BJ (cell line): ENCODE measurements around the gene OTUB1. TPM values are rescaled to one million over a fixed set of nuclear protein-coding genes. Genes with fewer than 3 reads are reported as not detected.

Experiments
- CTCF ChIA-PET: fragments of 350-600 bp; formaldehyde crosslinking; extraction: SDS; loops from one replicate; lab custom pipeline; 2021; ENCODE audit warnings: antibody characterized with exemption, inconsistent platforms; lab: Yijun Ruan, JAX
- POLR2A ChIA-PET: fragments of 300-600 bp; sonication (Branson Sonifier 250); formaldehyde crosslinking; extraction: SDS; loops from one replicate; lab custom pipeline; 2021; ENCODE audit warnings: antibody characterized with exemption; lab: Charles Lee
- DNase-seq: peaks from one replicate; pipeline ENCODE4 v3.0.0-alpha.2; 2011; ENCODE audit warnings: low read depth
- H3K27me3 ChIP-seq: 2 replicates; pipeline ENCODE4 v1.6.0; 2011; ENCODE audit warnings: low read length; ENCODE audit not compliant: control insufficient read depth, insufficient read depth
- H3K36me3 ChIP-seq: 2 replicates; pipeline ENCODE4 v1.5.1; 2011; ENCODE audit warnings: low read length; ENCODE audit not compliant: control insufficient read depth, insufficient read depth
- H3K4me3 ChIP-seq: 2 replicates; pipeline ENCODE4 v1.5.1; 2011; ENCODE audit warnings: low read depth, mild to moderate bottlenecking, control low read depth, low read length
- polyA plus RNA-seq: library from polyadenylated mRNA; depleted of rRNA; stranded (reverse); fragments of >200 nt; gene quantifications from 2 replicates; pipeline ENCODE4 v1.2.3, GENCODE V29; 2011
- TF ChIP-seq, protein P1 (sequence below): IDR thresholded peaks from 2 replicates; pipeline ENCODE4 v1.5.1; 2011; ENCODE audit warnings: low read depth, mild to moderate bottlenecking, control low read depth, inconsistent platforms, low read length, moderate library complexity; ENCODE audit not compliant: insufficient read depth

The OTUB1 gene
- polyA plus RNA-seq, 1 experiment = 143 TPM

DNA sequence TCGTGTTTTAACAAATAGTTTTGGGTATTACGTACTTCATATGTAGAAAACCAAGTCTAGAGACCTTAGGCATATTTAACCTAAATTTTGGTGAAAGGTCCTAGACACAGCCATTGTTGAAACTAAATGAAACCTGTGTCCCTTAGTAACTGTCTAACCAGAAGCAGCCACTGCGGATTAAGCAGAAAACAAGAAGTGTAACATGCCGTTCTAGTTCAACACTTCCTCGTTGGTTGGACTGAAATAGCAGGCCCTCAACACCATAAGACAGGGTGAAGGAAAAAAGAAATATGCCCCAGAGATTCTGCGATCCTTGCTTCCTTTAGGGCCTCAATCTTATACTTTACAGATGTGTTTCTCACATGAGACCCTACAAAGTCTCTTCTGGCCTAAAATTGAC, 45.5 kb upstream of the OTUB1 start:
- Histone ChIP-seq H3K4me3 (no peak overlapping the region), H3K27me3 (no peaks in the 10 kb centered on the region), H3K36me3 (no peaks in the 10 kb centered on the region; the same call in 1 of the 2 replicates)
- TF ChIP-seq, protein P1, sequence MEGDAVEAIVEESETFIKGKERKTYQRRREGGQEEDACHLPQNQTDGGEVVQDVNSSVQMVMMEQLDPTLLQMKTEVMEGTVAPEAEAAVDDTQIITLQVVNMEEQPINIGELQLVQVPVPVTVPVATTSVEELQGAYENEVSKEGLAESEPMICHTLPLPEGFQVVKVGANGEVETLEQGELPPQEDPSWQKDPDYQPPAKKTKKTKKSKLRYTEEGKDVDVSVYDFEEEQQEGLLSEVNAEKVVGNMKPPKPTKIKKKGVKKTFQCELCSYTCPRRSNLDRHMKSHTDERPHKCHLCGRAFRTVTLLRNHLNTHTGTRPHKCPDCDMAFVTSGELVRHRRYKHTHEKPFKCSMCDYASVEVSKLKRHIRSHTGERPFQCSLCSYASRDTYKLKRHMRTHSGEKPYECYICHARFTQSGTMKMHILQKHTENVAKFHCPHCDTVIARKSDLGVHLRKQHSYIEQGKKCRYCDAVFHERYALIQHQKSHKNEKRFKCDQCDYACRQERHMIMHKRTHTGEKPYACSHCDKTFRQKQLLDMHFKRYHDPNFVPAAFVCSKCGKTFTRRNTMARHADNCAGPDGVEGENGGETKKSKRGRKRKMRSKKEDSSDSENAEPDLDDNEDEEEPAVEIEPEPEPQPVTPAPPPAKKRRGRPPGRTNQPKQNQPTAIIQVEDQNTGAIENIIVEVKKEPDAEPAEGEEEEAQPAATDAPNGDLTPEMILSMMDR = no peak
- DNase-seq = no peak
- POLR2A ChIA-PET = no interaction called here
- CTCF ChIA-PET = no interaction called here

DNA sequence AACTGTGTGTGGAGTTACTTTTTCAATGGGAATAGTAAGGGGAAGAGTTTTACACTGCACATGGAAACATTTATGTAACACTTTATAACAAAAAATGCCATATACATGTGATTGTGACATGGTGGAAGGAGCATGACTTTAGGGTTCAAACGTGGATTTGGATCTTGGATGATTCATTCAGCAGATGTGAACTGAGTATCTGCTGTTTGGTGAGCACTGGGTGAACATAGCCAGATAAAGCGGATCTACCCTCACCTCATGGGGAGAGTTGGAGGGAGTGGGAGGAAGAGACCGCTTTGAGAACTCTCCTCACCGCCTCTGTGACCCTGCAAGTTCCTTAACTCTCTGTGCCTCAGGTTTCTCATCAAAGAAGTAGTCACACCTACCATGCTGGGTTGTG, 44.3 kb upstream of the OTUB1 start:
- no peak for DNase-seq
- Histone ChIP-seq H3K36me3 (peaks cover 4% of the 10 kb centered on the region), H3K27me3 (no peaks in the 10 kb centered on the region), H3K4me3 (no peak overlapping the region)
- POLR2A ChIA-PET = interaction anchor here (0.6 kb wide), 1 partner anchor 1150 kb away, joined by 3 read pairs; no protein-coding TSS in a partner anchor
- CTCF ChIA-PET = interaction anchor here (1.6 to 11.6 kb wide), 2 partner anchors 104 to 462 kb away, joined by 4 to 188 read pairs; partner anchors contain the start of gene MARK2
- TF ChIP-seq, protein P1 = no peak

DNA sequence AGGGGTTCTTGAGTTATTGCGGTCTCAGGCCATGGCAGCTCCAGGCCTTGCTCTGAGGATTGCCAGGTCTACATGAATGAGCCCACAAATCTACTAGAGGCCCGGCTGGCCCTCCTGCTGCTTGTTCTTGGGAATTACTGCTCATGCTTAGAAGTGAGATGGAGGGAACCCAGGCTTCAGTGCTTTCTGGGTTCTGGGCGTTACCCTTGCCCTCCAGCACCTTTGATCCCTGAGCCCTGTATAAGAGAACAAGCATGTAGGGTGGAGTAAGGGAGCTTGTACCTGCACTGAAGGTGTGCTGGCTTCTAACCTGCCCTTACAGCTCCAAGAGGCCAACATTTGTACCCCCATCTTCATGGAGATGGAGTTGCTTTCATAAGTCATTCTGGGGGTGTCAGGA, 43.4 kb upstream of the OTUB1 start:
- ChIA-PET CTCF (interaction anchor here (0.7 to 11.6 kb wide), 5 partner anchors 27 to 463 kb away, joined by 4 to 188 read pairs (median 4); partner anchors contain the start of genes MARK2 and ZFTA), POLR2A (interaction anchor here (0.5 to 0.6 kb wide), 2 partner anchors 70 to 1149 kb away, joined by 3 read pairs; no protein-coding TSS in a partner anchor)
- no peaks in the 10 kb centered on the region for H3K27me3 ChIP-seq
- DNase-seq = no peak
- TF ChIP-seq, protein P1 = no peak
- peaks cover 4% of the 10 kb centered on the region for H3K36me3 ChIP-seq
- H3K4me3 ChIP-seq = no peak overlapping the region

DNA sequence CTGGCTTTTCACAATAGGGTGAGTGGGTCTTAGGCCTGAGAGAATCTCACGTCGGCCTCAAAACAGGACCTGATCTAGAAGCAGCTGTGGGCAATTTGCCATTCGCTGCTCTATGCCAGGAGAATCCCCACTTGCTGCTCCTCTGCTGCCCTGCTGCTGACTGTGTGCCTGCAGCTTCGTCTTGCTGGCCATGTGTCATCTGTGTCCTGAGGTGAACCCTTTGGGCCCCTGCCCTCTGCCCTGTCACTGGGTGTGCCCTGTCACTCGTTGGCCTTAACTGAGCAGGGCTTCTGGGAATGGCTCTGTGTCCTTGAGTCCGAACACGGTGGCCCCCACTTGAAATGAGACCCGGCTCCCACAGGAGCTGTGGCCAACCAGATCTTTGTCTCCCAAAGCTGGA, 41.3 kb upstream of the OTUB1 start:
- no peak for DNase-seq
- CTCF ChIA-PET = interaction anchor here (0.7 to 11.6 kb wide), 22 partner anchors 10 to 465 kb away, joined by 3 to 188 read pairs (median 6); partner anchors contain the start of genes MARK2, RCOR2 and ZFTA
- no peaks in the 10 kb centered on the region for H3K27me3 ChIP-seq
- TF ChIP-seq, protein P1 = no peak
- no peak overlapping the region for H3K4me3 ChIP-seq
- POLR2A ChIA-PET = no interaction called here
- H3K36me3 ChIP-seq = peaks cover 4% of the 10 kb centered on the region

DNA sequence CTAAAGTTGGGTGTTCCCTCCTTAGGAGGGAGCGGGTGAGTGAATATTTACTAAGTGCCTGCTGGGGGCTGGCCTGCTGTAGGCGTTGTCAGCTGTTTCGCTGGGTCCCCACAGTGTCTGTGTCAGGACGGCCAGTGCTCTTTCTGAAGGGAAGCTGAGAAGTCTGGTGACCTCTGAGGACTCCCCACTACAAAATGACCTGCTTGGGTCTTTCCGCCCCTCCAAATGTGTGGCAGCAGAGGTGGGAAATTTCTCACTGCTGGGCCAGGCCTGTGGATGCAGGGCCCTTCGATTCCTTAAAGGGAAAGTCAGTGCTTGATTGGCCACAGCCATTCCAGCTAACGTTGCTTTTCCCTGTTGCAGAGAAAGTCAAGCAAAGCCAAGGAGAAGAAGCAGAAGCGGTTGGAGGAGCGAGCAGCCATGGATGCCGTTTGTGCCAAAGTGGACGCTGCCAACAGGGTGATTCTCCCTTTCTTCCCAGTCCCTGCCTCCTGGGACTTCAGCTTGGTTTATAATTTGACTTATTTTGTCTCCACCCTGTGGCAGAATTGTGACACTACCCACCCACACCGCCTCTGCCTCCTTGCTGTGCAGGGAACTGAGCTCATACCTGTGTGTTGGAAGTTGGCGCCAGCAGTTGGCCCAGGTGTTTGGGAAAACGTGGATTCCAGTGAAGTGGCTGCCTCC, 40.6 kb upstream of the OTUB1 start:
- Histone ChIP-seq H3K36me3 (peaks cover 4% of the 10 kb centered on the region), H3K27me3 (no peaks in the 10 kb centered on the region), H3K4me3 (no peak overlapping the region)
- DNase-seq = no peak
- POLR2A ChIA-PET = interaction anchor here (0.6 to 0.7 kb wide), 2 partner anchors 21 to 259 kb away, joined by 3 to 6 read pairs; no protein-coding TSS in a partner anchor
- CTCF ChIA-PET = interaction anchor here (0.7 to 11.6 kb wide), 27 partner anchors 9 to 466 kb away, joined by 3 to 188 read pairs (median 6); partner anchors contain the start of genes MARK2, RCOR2 and ZFTA
- TF ChIP-seq, protein P1 = peak; percentile 68
